ENCODE data around the gene SRCAP.

The SRCAP gene

GRCh38 chr16:30698816-30699614 is at the start of gene SRCAP:
Gene SRCAP, plus strand, starts transcription at chr16:30699171. Its CDS starts 1,654 bp downstream, at chr16:30700825.
- DNase-seq (ENCODE audit: low read depth, low spot score): peak; percentile 50

GRCh38 chr16:30649725-30650368 is 49.1 kb upstream of the SRCAP start:
- DNase-seq (ENCODE audit: low read depth, low spot score): no peak

- DNase-seq (ENCODE audit: low read depth, low spot score): peak; percentile 99
Measured at GRCh38 chr16:30650369-30651123, 48.4 kb upstream of the SRCAP start, which contains the start of gene PRR14. Gene PRR14, plus strand, starts transcription at chr16:30650960. Its CDS starts 686 bp downstream, at chr16:30651646.

- DNase-seq (ENCODE audit: low read depth, low spot score): no peak
Measured at GRCh38 chr16:30651124-30652004, 47.6 kb upstream of the SRCAP start.

GRCh38 chr16:30652005-30652296 is 47.0 kb upstream of the SRCAP start:
- DNase-seq (ENCODE audit: low read depth, low spot score): no peak

- no peak for DNase-seq (ENCODE audit: low read depth, low spot score)
Measured at GRCh38 chr16:30652718-30653117, 46.3 kb upstream of the SRCAP start.

GRCh38 chr16:30654856-30655255 is 44.1 kb upstream of the SRCAP start:
- DNase-seq (ENCODE audit: low read depth, low spot score): no peak

GRCh38 chr16:30655815-30656347 is 43.1 kb upstream of the SRCAP start:
- DNase-seq (ENCODE audit: low read depth, low spot score): no peak

GRCh38 chr16:30656388-30656787 is 42.6 kb upstream of the SRCAP start:
- no peak for DNase-seq (ENCODE audit: low read depth, low spot score)

- DNase-seq (ENCODE audit: low read depth, low spot score): no peak
Measured at GRCh38 chr16:30656974-30657865, 41.8 kb upstream of the SRCAP start.

GRCh38 chr16:30657866-30658730 is 40.9 kb upstream of the SRCAP start, which contains the start of gene FBRS:
Gene FBRS, plus strand, starts transcription at chr16:30658431. Its CDS starts 1,088 bp downstream, at chr16:30659519.
- DNase-seq (ENCODE audit: low read depth, low spot score): peak; percentile 99

- DNase-seq (ENCODE audit: low read depth, low spot score): peak; percentile 96
Measured at GRCh38 chr16:30658731-30659506, 40.1 kb upstream of the SRCAP start.

GRCh38 chr16:30659507-30660423 is 39.2 kb upstream of the SRCAP start:
- DNase-seq (ENCODE audit: low read depth, low spot score): no peak

- DNase-seq (ENCODE audit: low read depth, low spot score): no peak
Measured at GRCh38 chr16:30660424-30661261, 38.3 kb upstream of the SRCAP start.

- no peak for DNase-seq (ENCODE audit: low read depth, low spot score)
Measured at GRCh38 chr16:30662449-30662848, 36.5 kb upstream of the SRCAP start.

- no peak for DNase-seq (ENCODE audit: low read depth, low spot score)
Measured at GRCh38 chr16:30663038-30663437, 35.9 kb upstream of the SRCAP start.

Measured in smooth muscle cell of the brain vasculature (primary cell).